Tibial nerve (tissue), 4 donors: ENCODE measurements around the gene ZNF281. TPM values are rescaled to one million over a fixed set of nuclear protein-coding genes. Genes with fewer than 3 reads are reported as not detected.
"Not testable (repeated sequence)": the region's sequence is repeated elsewhere in the genome, so short reads cannot be mapped to it uniquely, and the experiment has no call there.

Source experiments
- DNase-seq, 2 donors: peaks; one replicate each; pipeline ENCODE4 v3.0.0-alpha.2; 2019; ENCODE audit warnings: low spot score in 2 of 2
- H3K27ac ChIP-seq, 4 donors: fragments of 200-600 bp; sonication (generic) in 3 of 4; one replicate each; pipeline ENCODE4 v1.5.1; 2017 to 2019; ENCODE audit warnings: mild to moderate bottlenecking in 1 of 4
- H3K27me3 ChIP-seq, 2 donors: fragments of 200-600 bp; sonication (generic) in 1 of 2; one replicate each; pipeline versions ENCODE4 v1.5.1 to v1.6.0; 2017 to 2019
- H3K36me3 ChIP-seq, 3 donors: fragments of 200-600 bp; sonication (generic); one replicate each; pipeline ENCODE4 v1.5.1; 2018 to 2019
- H3K4me1 ChIP-seq, 4 donors: fragments of 200-600 bp; sonication (generic) in 3 of 4; one replicate each; pipeline ENCODE4 v1.5.1; 2017 to 2019
- H3K4me3 ChIP-seq, 4 donors: fragments of 200-600 bp; sonication (generic) in 3 of 4; one replicate each; pipeline ENCODE4 v1.5.1; 2017 to 2019; ENCODE audit warnings: mild to moderate bottlenecking in 1 of 4, moderate library complexity in 1 of 4
- H3K9me3 ChIP-seq, 4 donors: fragments of 200-600 bp; sonication (generic) in 3 of 4; one replicate each; pipeline ENCODE4 v1.5.1; 2017 to 2019
- EP300 ChIP-seq, 2 donors: sonication (generic); formaldehyde crosslinking; IDR thresholded peaks; one replicate each; pipeline ENCODE4 v1.6.1; 2017; ENCODE audit warnings: antibody characterized with exemption in 2 of 2, mild to moderate bottlenecking in 1 of 2
- POLR2A ChIP-seq, 2 donors: fragments of 450-650 bp; IDR thresholded peaks; one replicate each; pipeline ENCODE4 v1.6.1; 2017; ENCODE audit warnings: antibody characterized with exemption in 2 of 2, mild to moderate bottlenecking in 2 of 2, moderate library complexity in 2 of 2
- WGBS, 2 donors: methylation state at CpG; one replicate each; pipeline ENCODE4 v1.1.5; 2018; 5-methylcytosine and 5-hydroxymethylcytosine counted together
- total RNA-seq, 4 donors: library from RNA; depleted of rRNA; stranded (reverse); fragments of >200 nt; gene quantifications; one replicate each; pipeline ENCODE4 v1.1.0, GENCODE V29; 2016
- TF ChIP-seq, protein P1 (sequence below), 5 experiments: fragments of 200-600 bp in 3 of 5; fragments of 450-650 bp in 2 of 5; sonication (generic) in 3 of 5; IDR thresholded peaks; one replicate each; pipeline ENCODE4 v1.5.1; 2016 to 2019; ENCODE audit warnings: antibody characterized with exemption in 5 of 5, mild to moderate bottlenecking in 3 of 5, moderate library complexity in 2 of 5

The ZNF281 gene
- total RNA-seq, 4 donors from 2014 or later: 8.0 to 12.9 (median 8.9) TPM

GRCh38 chr1:200442537-200443156 is 32.8 kb upstream of the ZNF281 start:
- peaks cover 0 to 2% (median 0%) of the 10 kb centered on the region in 4 donors for H3K4me1 ChIP-seq
- 93% methylated on average over 3 of the region's 3 CpGs for WGBS, 2 donors
- H3K36me3 ChIP-seq: no peaks in the 10 kb centered on the region
- no peak overlapping the region for H3K4me3 ChIP-seq
- DNase-seq: no peak
- TF ChIP-seq, protein P1, sequence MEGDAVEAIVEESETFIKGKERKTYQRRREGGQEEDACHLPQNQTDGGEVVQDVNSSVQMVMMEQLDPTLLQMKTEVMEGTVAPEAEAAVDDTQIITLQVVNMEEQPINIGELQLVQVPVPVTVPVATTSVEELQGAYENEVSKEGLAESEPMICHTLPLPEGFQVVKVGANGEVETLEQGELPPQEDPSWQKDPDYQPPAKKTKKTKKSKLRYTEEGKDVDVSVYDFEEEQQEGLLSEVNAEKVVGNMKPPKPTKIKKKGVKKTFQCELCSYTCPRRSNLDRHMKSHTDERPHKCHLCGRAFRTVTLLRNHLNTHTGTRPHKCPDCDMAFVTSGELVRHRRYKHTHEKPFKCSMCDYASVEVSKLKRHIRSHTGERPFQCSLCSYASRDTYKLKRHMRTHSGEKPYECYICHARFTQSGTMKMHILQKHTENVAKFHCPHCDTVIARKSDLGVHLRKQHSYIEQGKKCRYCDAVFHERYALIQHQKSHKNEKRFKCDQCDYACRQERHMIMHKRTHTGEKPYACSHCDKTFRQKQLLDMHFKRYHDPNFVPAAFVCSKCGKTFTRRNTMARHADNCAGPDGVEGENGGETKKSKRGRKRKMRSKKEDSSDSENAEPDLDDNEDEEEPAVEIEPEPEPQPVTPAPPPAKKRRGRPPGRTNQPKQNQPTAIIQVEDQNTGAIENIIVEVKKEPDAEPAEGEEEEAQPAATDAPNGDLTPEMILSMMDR (IDR thresholded peaks at IDR 0.05): no peak
- no peak overlapping the region for H3K27ac ChIP-seq
- no peaks in the 10 kb centered on the region for H3K27me3 ChIP-seq
- H3K9me3 ChIP-seq: no peaks in the 10 kb centered on the region

GRCh38 chr1:200442023-200442422 is 32.2 kb upstream of the ZNF281 start:
- no peak for DNase-seq
- Histone ChIP-seq H3K27me3 (no peaks in the 10 kb centered on the region), H3K4me1 (peaks cover 0 to 7% (median 0%) of the 10 kb centered on the region in 4 donors), H3K36me3 (no peaks in the 10 kb centered on the region), H3K9me3 (no peaks in the 10 kb centered on the region), H3K27ac (no peak overlapping the region), H3K4me3 (no peak overlapping the region)
- TF ChIP-seq POLR2A (IDR thresholded peaks at IDR 0.05) (no peak), EP300 (IDR thresholded peaks at IDR 0.05) (no peak)
- TF ChIP-seq, protein P1 (IDR thresholded peaks at IDR 0.05): no peak
- WGBS, 2 donors: 62 to 65% methylated on average over 2 of the region's 2 CpGs

DNA sequence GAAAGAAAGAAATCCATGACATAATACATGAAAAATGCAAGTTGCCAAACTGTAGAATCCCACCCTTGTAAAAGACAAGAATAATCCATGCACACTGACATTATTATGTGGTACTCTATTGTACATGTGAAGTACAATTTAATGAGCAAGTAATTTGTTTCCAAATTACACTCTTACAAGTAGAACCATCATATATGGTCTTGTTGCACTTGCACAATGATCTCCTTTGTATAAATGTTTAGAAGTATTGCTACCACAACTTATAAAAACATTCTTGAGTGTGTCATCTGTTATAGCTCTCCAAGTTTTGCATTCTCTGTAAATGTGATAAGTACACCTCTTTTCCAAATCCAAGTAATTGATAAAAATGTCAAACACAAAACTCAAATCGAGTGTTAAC is 29.1 kb upstream of the ZNF281 start:
- H3K4me3 ChIP-seq: no peak overlapping the region
- WGBS, 2 donors: 69 to 72% methylated on average over 1 of the region's 1 CpG
- H3K9me3 ChIP-seq: no peaks in the 10 kb centered on the region
- no peak overlapping the region for H3K27ac ChIP-seq
- H3K4me1 ChIP-seq: peaks cover 0 to 7% (median 0%) of the 10 kb centered on the region in 4 donors
- no peak for DNase-seq
- TF ChIP-seq EP300 (IDR thresholded peaks at IDR 0.05): no peak
- no peak for TF ChIP-seq POLR2A (IDR thresholded peaks at IDR 0.05)
- H3K27me3 ChIP-seq: no peaks in the 10 kb centered on the region
- H3K36me3 ChIP-seq: no peaks in the 10 kb centered on the region

DNA sequence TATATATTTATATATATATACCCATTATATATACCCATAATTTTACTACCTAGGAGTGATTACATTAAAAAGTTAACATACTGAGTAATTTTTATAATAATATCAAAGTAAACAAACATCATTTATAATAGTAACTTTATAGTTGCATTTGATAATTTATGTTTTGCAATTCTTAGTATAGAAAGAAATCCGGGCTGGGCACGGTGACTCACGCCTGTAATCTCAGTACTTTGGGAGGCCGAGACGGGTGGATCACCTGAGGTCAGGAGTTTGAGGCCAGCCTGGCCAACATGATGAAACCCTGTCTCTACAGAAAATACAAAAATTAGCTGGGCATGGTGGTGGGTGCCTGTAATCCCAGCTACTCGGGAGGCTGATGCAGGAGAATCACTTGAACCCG is 28.6 kb upstream of the ZNF281 start:
- H3K4me1 ChIP-seq, H3K9me3 ChIP-seq, DNase-seq, H3K4me3 ChIP-seq, H3K27me3 ChIP-seq, H3K27ac ChIP-seq, H3K36me3 ChIP-seq: not testable (repeated sequence)
- WGBS, 2 donors: 93 to 94% methylated on average over 7 of the region's 7 CpGs

GRCh38 chr1:200437556-200438203 is 27.8 kb upstream of the ZNF281 start:
- DNase-seq: no peak
- Histone ChIP-seq H3K4me1 (peaks cover 0 to 7% (median 0%) of the 10 kb centered on the region in 4 donors), H3K27me3 (no peaks in the 10 kb centered on the region), H3K27ac (no peak overlapping the region), H3K4me3 (peak overlapping the region in 2 of 4 donors; percentile 10 to 23), H3K36me3 (no peaks in the 10 kb centered on the region), H3K9me3 (no peaks in the 10 kb centered on the region)
- TF ChIP-seq EP300 (IDR thresholded peaks at IDR 0.05): no peak
- WGBS, 2 donors: 32 to 34% methylated on average over 5 of the region's 5 CpGs

DNA sequence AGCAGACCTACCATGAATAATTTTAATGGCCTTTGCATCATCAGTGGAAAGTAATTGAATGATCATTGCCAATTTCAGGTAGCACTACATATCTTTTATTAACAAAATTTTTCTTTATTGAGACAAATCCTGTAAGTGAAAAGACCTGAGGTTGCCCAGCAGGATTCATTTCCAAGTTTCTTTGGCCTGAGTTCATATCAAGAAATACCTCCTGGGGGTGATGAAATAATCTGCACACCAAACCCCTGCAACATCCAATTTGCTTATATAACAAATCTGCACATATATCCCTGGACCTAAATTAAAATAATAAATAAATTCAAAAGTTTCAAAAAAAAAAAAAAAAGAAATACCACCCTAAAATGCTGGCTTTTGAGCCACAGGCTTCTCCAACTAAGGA is 27.3 kb upstream of the ZNF281 start:
- no peaks in the 10 kb centered on the region for H3K36me3 ChIP-seq

More for the DNA sequence above, 27.3 kb upstream of the ZNF281 start:
- no peaks in the 10 kb centered on the region for H3K27me3 ChIP-seq
- TF ChIP-seq POLR2A (IDR thresholded peaks at IDR 0.05) (no peak), EP300 (IDR thresholded peaks at IDR 0.05) (no peak)
- TF ChIP-seq, protein P1 (IDR thresholded peaks at IDR 0.05): no peak
- no peak for DNase-seq
- no peak overlapping the region for H3K27ac ChIP-seq
- H3K4me3 ChIP-seq: no peak overlapping the region
- H3K9me3 ChIP-seq: no peaks in the 10 kb centered on the region
- peaks cover 0 to 7% (median 0%) of the 10 kb centered on the region in 4 donors for H3K4me1 ChIP-seq
